IMR-90 (cell line): Measurements from ENCODE around the gene KLHDC1. TPM values are rescaled to one million over a fixed set of nuclear protein-coding genes. Genes with fewer than 3 reads are reported as not detected.

ENCODE experiments used
- ATAC-seq: fragments of 200-7000 bp; cut with Tn5 transposase; 2 replicates; pipeline ENCODE4 v1.9.1; 2020; ENCODE audit warnings: low read depth, mild to moderate bottlenecking, moderate library complexity
- BruUV-seq: library from RNA; stranded (reverse); fragments of 400-500 nt; replicated peaks from 2 replicates; lab custom pipeline; 2021; lab: Mats Ljungman, UMichigan
- CTCF ChIA-PET: fragments of 300-600 bp; formaldehyde crosslinking; extraction: SDS; loops from one replicate; lab custom pipeline; 2021; ENCODE audit warnings: antibody characterized with exemption; lab: Yijun Ruan, JAX
- POLR2A ChIA-PET: fragments of 300-600 bp; sonication (Branson Sonifier 250); formaldehyde crosslinking; loops from one replicate; lab custom pipeline; 2022; ENCODE audit warnings: antibody characterized with exemption; ENCODE audit not compliant: unreplicated experiment; lab: Charles Lee
- DNase-seq: peaks from one replicate; pipeline ENCODE4 v3.0.0; 2013
- H2AFZ ChIP-seq: replicated peaks from 2 replicates; pipeline ENCODE3; 2013; ENCODE audit warnings: low read length, mild to moderate bottlenecking; ENCODE audit not compliant: poor library complexity
- H2AK5ac ChIP-seq: 2 replicates; pipeline ENCODE4 v1.6.1; 2013; ENCODE audit warnings: low read depth, low read length, inconsistent platforms
- H2AK9ac ChIP-seq: replicated peaks from 2 replicates; pipeline ENCODE3; 2013; ENCODE audit warnings: mild to moderate bottlenecking, low read depth, low read length, moderate library complexity; ENCODE audit not compliant: poor library complexity
- H2BK120ac ChIP-seq: 2 replicates; pipeline ENCODE4 v1.6.1; 2013; ENCODE audit warnings: low read depth, low read length, inconsistent platforms
- H2BK15ac ChIP-seq: 3 replicates; pipeline ENCODE4 v1.6.1; 2013; ENCODE audit warnings: low read depth, low read length, inconsistent platforms
- H2BK20ac ChIP-seq: 2 replicates; pipeline ENCODE4 v1.6.1; 2013; ENCODE audit warnings: low read depth, mild to moderate bottlenecking, inconsistent platforms, low read length, moderate library complexity
- H2BK5ac ChIP-seq: 2 replicates; pipeline ENCODE4 v1.6.1; 2013; ENCODE audit warnings: mild to moderate bottlenecking, low read depth, low read length, inconsistent platforms; ENCODE audit not compliant: poor library complexity, severe bottlenecking
- H3K14ac ChIP-seq: replicated peaks from 2 replicates; pipeline ENCODE4 v1.6.1; 2013; ENCODE audit warnings: low read depth, low read length, inconsistent platforms
- H3K18ac ChIP-seq: 2 replicates; pipeline ENCODE4 v1.6.1; 2013; ENCODE audit warnings: low read depth, low read length, control low read depth
- H3K23ac ChIP-seq: 2 replicates; pipeline ENCODE4 v1.6.1; 2013; ENCODE audit warnings: low read depth, low read length, inconsistent platforms
- H3K27ac ChIP-seq: 2 replicates; pipeline ENCODE4 v1.5.1; 2013; ENCODE audit warnings: mild to moderate bottlenecking, control low read depth, low read length; ENCODE audit not compliant: insufficient read depth
- H3K27me3 ChIP-seq: 2 replicates; pipeline ENCODE4 v1.6.1; 2013; ENCODE audit warnings: low read length; ENCODE audit not compliant: control insufficient read depth, insufficient read depth
- H3K36me3 ChIP-seq: 2 replicates; pipeline ENCODE4 v1.6.1; 2013; ENCODE audit warnings: low read length, mixed read lengths; ENCODE audit not compliant: control insufficient read depth, insufficient read depth
- H3K4ac ChIP-seq: 2 replicates; pipeline ENCODE4 v1.6.1; 2013; ENCODE audit warnings: low read depth, low read length, inconsistent platforms
- H3K4me1 ChIP-seq: 2 replicates; pipeline ENCODE4 v1.6.1; 2013; ENCODE audit warnings: low read length, mixed read lengths; ENCODE audit not compliant: control insufficient read depth, insufficient read depth
- H3K4me2 ChIP-seq: 2 replicates; pipeline ENCODE4 v1.6.1; 2013; ENCODE audit warnings: low read depth, mild to moderate bottlenecking, control low read depth, low read length, moderate library complexity
- H3K4me3 ChIP-seq: 2 replicates; pipeline ENCODE4 v1.5.1; 2013; ENCODE audit warnings: low read depth, mild to moderate bottlenecking, control low read depth, low read length, moderate library complexity; ENCODE audit not compliant: insufficient read depth
- H3K56ac ChIP-seq: 2 replicates; pipeline ENCODE4 v1.6.1; 2013; ENCODE audit warnings: low read length, inconsistent platforms; ENCODE audit not compliant: insufficient read depth; ENCODE audit errors: extremely low read depth
- H3K79me1 ChIP-seq, 2 experiments: 2 replicates each; pipeline ENCODE4 v1.6.1; 2013; ENCODE audit warnings: low read length in 2 of 2, inconsistent platforms in 1 of 2, low read depth in 1 of 2
- H3K9ac ChIP-seq: 2 replicates; pipeline ENCODE4 v1.6.1; 2013; ENCODE audit warnings: low read depth, low read length, control low read depth
- H3K9me1 ChIP-seq: 2 replicates; pipeline ENCODE4 v1.6.1; 2013; ENCODE audit warnings: low read length, inconsistent platforms; ENCODE audit not compliant: insufficient read depth
- H3K9me3 ChIP-seq: 2 replicates; pipeline ENCODE4 v1.6.1; 2013; ENCODE audit warnings: low read length; ENCODE audit not compliant: control insufficient read depth, insufficient read depth
- H4K20me1 ChIP-seq: 2 replicates; pipeline ENCODE4 v1.6.1; 2013; ENCODE audit warnings: low read length, inconsistent platforms; ENCODE audit not compliant: insufficient read depth
- H4K5ac ChIP-seq: 2 replicates; pipeline ENCODE4 v1.6.1; 2013; ENCODE audit warnings: mild to moderate bottlenecking, low read depth, low read length, control low read depth
- H4K8ac ChIP-seq, 2 experiments: 2 replicates each; pipeline ENCODE4 v1.6.1; 2013; ENCODE audit warnings: low read depth in 2 of 2, low read length in 2 of 2, control low read depth in 1 of 2, inconsistent platforms in 1 of 2
- H4K91ac ChIP-seq: 2 replicates; pipeline ENCODE4 v1.6.1; 2013; ENCODE audit warnings: low read depth, low read length, inconsistent platforms; ENCODE audit not compliant: insufficient read depth
- BHLHE40 ChIP-seq: fragments of 150-350 bp; IDR thresholded peaks from 2 replicates; pipeline ENCODE4 v1.6.1; 2016; ENCODE audit warnings: mild to moderate bottlenecking, low read depth, low read length
- CEBPB ChIP-seq: IDR thresholded peaks from 2 replicates; pipeline ENCODE4 v1.6.1; 2012; ENCODE audit warnings: low read depth, low read length, improper control_type of control experiment
- CHD1 ChIP-seq: IDR thresholded peaks from 2 replicates; pipeline ENCODE4 v1.6.1; 2012; ENCODE audit warnings: low read depth, low read length, improper control_type of control experiment
- FOS ChIP-seq: fragments of 150-350 bp; IDR thresholded peaks from 2 replicates; pipeline ENCODE4 v1.6.1; 2016; ENCODE audit warnings: low read depth, low read length
- MAFK ChIP-seq: IDR thresholded peaks from 2 replicates; pipeline ENCODE4 v1.6.1; 2012; ENCODE audit warnings: low read depth, low read length, improper control_type of control experiment
- MXI1 ChIP-seq: IDR thresholded peaks from 2 replicates; pipeline ENCODE4 v1.6.1; 2012; ENCODE audit warnings: low read depth, mild to moderate bottlenecking, low read length, moderate library complexity, borderline replicate concordance
- POLR2A ChIP-seq: IDR thresholded peaks from 2 replicates; pipeline ENCODE4 v1.6.1; 2012; ENCODE audit warnings: mild to moderate bottlenecking, low read depth, low read length
- RAD21 ChIP-seq: IDR thresholded peaks from 2 replicates; pipeline ENCODE4 v1.6.1; 2012; ENCODE audit warnings: low read length, improper control_type of control experiment
- RFX5 ChIP-seq: IDR thresholded peaks from 2 replicates; pipeline ENCODE4 v1.8.0; 2012; ENCODE audit warnings: low read depth, mild to moderate bottlenecking, low read length, moderate library complexity
- WGBS, 2 experiments: methylation state at CpG; one replicate each; pipeline versions ENCODE4 v1.1.5 to v1.1.7; 2013; ENCODE audit warnings: missing lambda C conversion rate in 2 of 2; ENCODE audit not compliant: insufficient read length in 1 of 2; ENCODE audit errors: extremely low coverage in 2 of 2; 5-methylcytosine and 5-hydroxymethylcytosine counted together
- dilution Hi-C: fragments of 300-500 bp; cut with HindIII; formaldehyde crosslinking; loops from one replicate; pipeline ENCODE4 v1.14.3; 2018; ENCODE audit warnings: low sequenced_read_pairs; ENCODE audit not compliant: unreplicated experiment
- in situ Hi-C: fragments of 300-500 bp; cut with MboI; formaldehyde crosslinking; loops from 3 replicates; pipeline ENCODE4 v1.14.3; 2019; ENCODE audit warnings: low sequenced_read_pairs, inconsistent platforms, mixed read lengths
- intact Hi-C: fragments of 100-400 bp; cut with micrococcal nuclease; formaldehyde crosslinking; loops from 2 replicates; pipeline ENCODE4 v1.10.0; 2022
- polyA plus RNA-seq, 3 experiments: library from polyadenylated mRNA; depleted of rRNA; stranded (reverse); fragments of >200 nt; gene quantifications; 2 replicates each; pipeline ENCODE4 v1.2.3, GENCODE V29; 2012; ENCODE audit warnings: low replicate concordance in 1 of 3
- total RNA-seq: library from RNA; depleted of rRNA; stranded (reverse); fragments of >200 nt; gene quantifications from 2 replicates; pipeline ENCODE4 v1.2.3, GENCODE V29; 2012
- TF ChIP-seq, protein P1 (sequence below): fragments of 150-350 bp; IDR thresholded peaks from 2 replicates; pipeline ENCODE4 v1.6.1; 2016; ENCODE audit warnings: low read depth, mild to moderate bottlenecking, low read length, moderate library complexity, borderline replicate concordance
- TF ChIP-seq, protein P2 (sequence below): conservative IDR thresholded peaks from 2 replicates; pipeline ENCODE4 v1.5.1; 2012; ENCODE audit warnings: mild to moderate bottlenecking, low read depth, low read length, improper control_type of control experiment
- TF ChIP-seq, protein P3 (sequence below): fragments of 150-350 bp; IDR thresholded peaks from 2 replicates; pipeline ENCODE4 v1.6.1; 2017; ENCODE audit warnings: mild to moderate bottlenecking, antibody characterized with exemption, low read length, low read depth

The KLHDC1 gene
- total and polyA plus RNA-seq, 2 of the 4 experiments (the other 2 are of a cell fraction): 0.51 to 0.90 TPM

- no peak overlapping the region for H3K18ac ChIP-seq
- H2AK9ac ChIP-seq: no peak overlapping the region
- 0 out of 2 replicates have a peak, but pooled peaks cover 2% of the 10 kb centered on the region for H3K36me3 ChIP-seq
- H3K14ac ChIP-seq: no peak overlapping the region
- no peak overlapping the region for H3K56ac ChIP-seq
- no peak overlapping the region for H2BK15ac ChIP-seq
- no peaks in the 10 kb centered on the region; the same call in 1 of the 2 replicates for H4K20me1 ChIP-seq
- DNase-seq: peak; percentile 30
- no peaks in the 10 kb centered on the region for H3K27me3 ChIP-seq
- H3K4me2 ChIP-seq: no peak overlapping the region
- no peak overlapping the region for H4K91ac ChIP-seq
- peak; percentile 27; the same call in 1 of the 2 replicates for ATAC-seq
- H3K9me3 ChIP-seq: no peaks in the 10 kb centered on the region
- peaks cover 6% of the 10 kb centered on the region for H3K9me1 ChIP-seq
- no peak overlapping the region for H3K4me3 ChIP-seq
- H4K8ac ChIP-seq: no peak overlapping the region
- intact Hi-C loops (no loop called here), in situ Hi-C loops (no loop called here), dilution Hi-C loops (no loop called here)
- ChIA-PET POLR2A (no interaction called here), CTCF (no interaction called here)
- no peak overlapping the region for H3K4ac ChIP-seq
- H3K79me1 ChIP-seq: peaks cover 5 to 19% of the 10 kb centered on the region in 2 experiments; a peak in 3 of 4 replicates
- no peak overlapping the region for H2BK120ac ChIP-seq
- no peaks in the 10 kb centered on the region for H3K4me1 ChIP-seq
- no peak overlapping the region for H2BK20ac ChIP-seq
- H2BK5ac ChIP-seq: no peak overlapping the region
- no peak overlapping the region for H2AK5ac ChIP-seq
- WGBS, 2 experiments: no CpG with 5 or more reads among the region's 2 CpGs
- no peak overlapping the region for H3K27ac ChIP-seq
- H3K9ac ChIP-seq: no peak overlapping the region
- BruUV-seq: no TSS peak
- no peak overlapping the region for H4K5ac ChIP-seq
- H2AFZ ChIP-seq: no peak overlapping the region
- no peak for TF ChIP-seq BHLHE40
- TF ChIP-seq CEBPB: no peak
- TF ChIP-seq, protein P1, sequence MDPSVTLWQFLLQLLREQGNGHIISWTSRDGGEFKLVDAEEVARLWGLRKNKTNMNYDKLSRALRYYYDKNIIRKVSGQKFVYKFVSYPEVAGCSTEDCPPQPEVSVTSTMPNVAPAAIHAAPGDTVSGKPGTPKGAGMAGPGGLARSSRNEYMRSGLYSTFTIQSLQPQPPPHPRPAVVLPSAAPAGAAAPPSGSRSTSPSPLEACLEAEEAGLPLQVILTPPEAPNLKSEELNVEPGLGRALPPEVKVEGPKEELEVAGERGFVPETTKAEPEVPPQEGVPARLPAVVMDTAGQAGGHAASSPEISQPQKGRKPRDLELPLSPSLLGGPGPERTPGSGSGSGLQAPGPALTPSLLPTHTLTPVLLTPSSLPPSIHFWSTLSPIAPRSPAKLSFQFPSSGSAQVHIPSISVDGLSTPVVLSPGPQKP: no peak
- no peak for TF ChIP-seq RFX5
- no peak for TF ChIP-seq RAD21
- TF ChIP-seq, protein P2, sequence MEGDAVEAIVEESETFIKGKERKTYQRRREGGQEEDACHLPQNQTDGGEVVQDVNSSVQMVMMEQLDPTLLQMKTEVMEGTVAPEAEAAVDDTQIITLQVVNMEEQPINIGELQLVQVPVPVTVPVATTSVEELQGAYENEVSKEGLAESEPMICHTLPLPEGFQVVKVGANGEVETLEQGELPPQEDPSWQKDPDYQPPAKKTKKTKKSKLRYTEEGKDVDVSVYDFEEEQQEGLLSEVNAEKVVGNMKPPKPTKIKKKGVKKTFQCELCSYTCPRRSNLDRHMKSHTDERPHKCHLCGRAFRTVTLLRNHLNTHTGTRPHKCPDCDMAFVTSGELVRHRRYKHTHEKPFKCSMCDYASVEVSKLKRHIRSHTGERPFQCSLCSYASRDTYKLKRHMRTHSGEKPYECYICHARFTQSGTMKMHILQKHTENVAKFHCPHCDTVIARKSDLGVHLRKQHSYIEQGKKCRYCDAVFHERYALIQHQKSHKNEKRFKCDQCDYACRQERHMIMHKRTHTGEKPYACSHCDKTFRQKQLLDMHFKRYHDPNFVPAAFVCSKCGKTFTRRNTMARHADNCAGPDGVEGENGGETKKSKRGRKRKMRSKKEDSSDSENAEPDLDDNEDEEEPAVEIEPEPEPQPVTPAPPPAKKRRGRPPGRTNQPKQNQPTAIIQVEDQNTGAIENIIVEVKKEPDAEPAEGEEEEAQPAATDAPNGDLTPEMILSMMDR: no peak
- TF ChIP-seq MXI1: no peak
- TF ChIP-seq, protein P3, sequence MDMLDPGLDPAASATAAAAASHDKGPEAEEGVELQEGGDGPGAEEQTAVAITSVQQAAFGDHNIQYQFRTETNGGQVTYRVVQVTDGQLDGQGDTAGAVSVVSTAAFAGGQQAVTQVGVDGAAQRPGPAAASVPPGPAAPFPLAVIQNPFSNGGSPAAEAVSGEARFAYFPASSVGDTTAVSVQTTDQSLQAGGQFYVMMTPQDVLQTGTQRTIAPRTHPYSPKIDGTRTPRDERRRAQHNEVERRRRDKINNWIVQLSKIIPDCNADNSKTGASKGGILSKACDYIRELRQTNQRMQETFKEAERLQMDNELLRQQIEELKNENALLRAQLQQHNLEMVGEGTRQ: no peak
- no peak for TF ChIP-seq POLR2A
- TF ChIP-seq FOS: no peak
- no peak for TF ChIP-seq CHD1
- no peak for TF ChIP-seq MAFK
- no peak overlapping the region for H3K23ac ChIP-seq
These were observed 13.6 kb upstream of the KLHDC1 start for GRCh38 chr14:49679271-49679670.
